GM10266 (cell line): Measurements from ENCODE around the gene EVI5.

Experiments used
- DNase-seq: peaks from one replicate; pipeline ENCODE4 v3.0.0; 2012; ENCODE audit errors: extremely low spot score
- CTCF ChIP-seq: IDR thresholded peaks from 2 replicates; pipeline ENCODE4 v1.5.1; 2012; ENCODE audit warnings: mild to moderate bottlenecking, low read depth; ENCODE audit not compliant: control insufficient read depth, insufficient read depth; ENCODE audit errors: missing control alignments

EVI5 gene

GRCh38 chr1:92567211-92567868, 217.6 kb downstream of the EVI5 start:
- TF ChIP-seq CTCF: no peak
- no peak for DNase-seq

- no peak for TF ChIP-seq CTCF
- DNase-seq: peak; percentile 62
Measured at GRCh38 chr1:92563457-92564216, 221.3 kb downstream of the EVI5 start.

- no peak for TF ChIP-seq CTCF
Measured at GRCh38 chr1:92556350-92556749, 228.6 kb downstream of the EVI5 start.

GRCh38 chr1:92554216-92554615, 230.7 kb downstream of the EVI5 start:
- no peak for DNase-seq
- no peak for TF ChIP-seq CTCF

More at GRCh38 chr1:92556350-92556749, 228.6 kb downstream of the EVI5 start:
- no peak for DNase-seq

- no peak for DNase-seq
- no peak for TF ChIP-seq CTCF
Measured at GRCh38 chr1:92551916-92552315, 233.0 kb downstream of the EVI5 start.

- DNase-seq: no peak
- TF ChIP-seq CTCF: no peak
Measured at GRCh38 chr1:92544756-92545165, 240.1 kb downstream of the EVI5 start.
